Measurements from ENCODE around the gene CCDC110. TPM values are rescaled to one million over a fixed set of nuclear protein-coding genes. Genes with fewer than 3 reads are reported as not detected.

The CCDC110 gene
- total and polyA plus RNA-seq, 2 donors (not counting 3 experiments of a cell fraction or from before 2014, with no cell fraction given), result 0.25 to 0.71 TPM

- TF ChIP-seq EZH2 (IDR thresholded peaks at IDR 0.05; ENCODE audit: borderline replicate concordance, low read depth, low read length, severe bottlenecking) (no peak), CTCF (IDR thresholded peaks at IDR 0.05; ENCODE audit: extremely low read depth in 1 of 2, insufficient read depth in 1 of 2, low read depth in 1 of 2, low read length in 2 of 2) (no peak), JUN (IDR thresholded peaks at IDR 0.05; ENCODE audit: borderline replicate concordance, insufficient read depth, insufficient read length, low read depth) (no peak), POLR2AphosphoS5 (IDR thresholded peaks at IDR 0.05; ENCODE audit: insufficient read depth, low read depth, low read length) (no peak), FOS (IDR thresholded peaks at IDR 0.05; ENCODE audit: borderline replicate concordance, insufficient read depth, low read length) (no peak), MAX (IDR thresholded peaks at IDR 0.05; ENCODE audit: insufficient read depth, insufficient read length) (no peak), MYC (IDR thresholded peaks at IDR 0.05; ENCODE audit: low read depth, low read length) (no peak), GATA2 (IDR thresholded peaks at IDR 0.05; ENCODE audit: insufficient read depth, insufficient read length, low read depth, low read length) (no peak), POLR2A (IDR thresholded peaks at IDR 0.05; ENCODE audit: low read depth, low read length) (no peak)
- Histone ChIP-seq H3K4me2 (ENCODE audit: insufficient read depth, low read length) (no peak overlapping the region), H3K9me1 (replicated peaks; ENCODE audit: control insufficient read depth, extremely low read depth, insufficient read depth, low read length) (no peaks in the 10 kb centered on the region), H3K4me1 (ENCODE audit: control insufficient read depth, extremely low read depth, insufficient read depth, low read length) (peaks cover 4% of the 10 kb centered on the region), H2AFZ (ENCODE audit: low read depth, low read length) (no peak overlapping the region), H3K79me2 (ENCODE audit: control insufficient read depth, insufficient read depth, low read length) (peaks cover 4% of the 10 kb centered on the region), H3K9ac (replicated peaks; ENCODE audit: extremely low read depth, insufficient read depth, low read length) (no peak overlapping the region), H3K9me3 (replicated peaks; ENCODE audit: control insufficient read depth, insufficient read depth, low read length) (no peaks in the 10 kb centered on the region), H3K4me3 (replicated peaks in 1 of 3; ENCODE audit: insufficient read depth in 1 of 3, low read depth in 1 of 3, low read length in 3 of 3) (no peak overlapping the region), H3K27me3 (ENCODE audit: control insufficient read depth in 2 of 2, insufficient read depth in 2 of 2, low read length in 2 of 2) (no peaks in the 10 kb centered on the region), H3K27ac (ENCODE audit: insufficient read depth, low read depth, low read length) (no peak overlapping the region), H3K36me3 (ENCODE audit: control insufficient read depth in 2 of 2, extremely low read depth in 1 of 2, insufficient read depth in 2 of 2, low read length in 2 of 2) (no peaks in the 10 kb centered on the region), H4K20me1 (replicated peaks; ENCODE audit: control insufficient read depth, extremely low read depth, insufficient read depth, low read length) (no peaks in the 10 kb centered on the region)
- ChIA-PET CTCF (interaction anchor here (1.4 kb wide), 1 partner anchor 35 kb away, joined by 3 read pairs; no protein-coding TSS in a partner anchor), POLR2A (no interaction called here)
- DNase-seq (ENCODE audit: low read depth, low spot score) (no peak), FAIRE-seq (no peak)
- dilution Hi-C loops (cut with MboI; ENCODE audit: extremely low pct_ligation_motif_present, low sequenced_read_pairs), result no loop called here
- intact Hi-C loops (cut with micrococcal nuclease), result no loop called here
- BruUV-seq (replicated peaks), result no TSS peak
These were observed 41.9 kb downstream of the CCDC110 start for GRCh38 chr4:185429660-185430059.

Measured in endothelial cell of umbilical vein (primary cell).